Vagina (tissue), 2 donors: ENCODE data around the gene CYTH4. TPM values are rescaled to one million over a fixed set of nuclear protein-coding genes. Genes with fewer than 3 reads are reported as not detected.
"Not testable (repeated sequence)": the region's sequence is repeated elsewhere in the genome, so short reads cannot be mapped to it uniquely, and the experiment has no call there.

Experiments
- DNase-seq, 2 donors: peaks; one replicate each; pipeline ENCODE4 v3.0.0-alpha.2; 2017; ENCODE audit errors: extremely low spot score in 2 of 2
- H3K27ac ChIP-seq: fragments of 200-600 bp; sonication (generic); one replicate; pipeline ENCODE4 v1.5.1; 2019
- H3K27me3 ChIP-seq: fragments of 200-600 bp; sonication (generic); one replicate; pipeline ENCODE4 v1.5.1; 2019
- H3K36me3 ChIP-seq, 2 donors: fragments of 200-600 bp; sonication (generic); one replicate each; pipeline ENCODE4 v1.5.1; 2017 to 2019
- H3K4me1 ChIP-seq: fragments of 200-600 bp; sonication (generic); one replicate; pipeline ENCODE4 v1.5.1; 2019
- H3K4me3 ChIP-seq, 2 donors: fragments of 200-600 bp; sonication (generic); 1 replicate in 1 of 2; 2 replicates in 1 of 2; pipeline ENCODE4 v1.5.1; 2016 to 2019
- H3K9me3 ChIP-seq: fragments of 200-600 bp; sonication (generic); one replicate; pipeline ENCODE4 v1.5.1; 2019
- POLR2A ChIP-seq, 2 donors: fragments of 450-650 bp; IDR thresholded peaks; one replicate each; pipeline ENCODE4 v1.6.1; 2017; ENCODE audit warnings: antibody characterized with exemption in 2 of 2, mild to moderate bottlenecking in 2 of 2, moderate library complexity in 2 of 2
- POLR2AphosphoS5 ChIP-seq, 2 donors: sonication (generic); formaldehyde crosslinking; IDR thresholded peaks; one replicate each; pipeline ENCODE4 v1.9.0; 2017; ENCODE audit warnings: antibody characterized with exemption in 2 of 2, mild to moderate bottlenecking in 2 of 2, low read depth in 1 of 2; ENCODE audit not compliant: insufficient read depth in 1 of 2
- intact Hi-C: fragments of 100-400 bp; cut with DNase I; formaldehyde crosslinking; loops from one replicate; pipeline ENCODE4 v1.15.1; 2023
- total RNA-seq: library from RNA; depleted of rRNA; stranded (reverse); fragments of >200 nt; gene quantifications from one replicate; pipeline ENCODE4 v1.2.3, GENCODE V29; 2016
- TF ChIP-seq, protein P1 (sequence below), 3 experiments: fragments of 450-650 bp in 2 of 3; fragments of 200-600 bp in 1 of 3; sonication (generic) in 1 of 3; IDR thresholded peaks; one replicate each; pipeline ENCODE4 v1.5.1; 2017 to 2019; ENCODE audit warnings: antibody characterized with exemption in 3 of 3, mild to moderate bottlenecking in 2 of 3, moderate library complexity in 2 of 3

Gene CYTH4
- total RNA-seq, 1 donor from 2014 or later: 16.2 TPM

GRCh38 chr22:37328017-37328416 is 45.7 kb downstream of the CYTH4 start:
- Histone ChIP-seq H3K27me3 (peaks cover 4% of the 10 kb centered on the region), H3K27ac (no peak overlapping the region), H3K4me1 (no peaks in the 10 kb centered on the region), H3K9me3 (no peaks in the 10 kb centered on the region), H3K4me3 (no peak overlapping the region), H3K36me3 (no peaks in the 10 kb centered on the region)
- intact Hi-C loops: loop anchor here (10.0 kb wide), 1 partner anchor 127 kb away; no protein-coding TSS in a partner anchor
- no peak for TF ChIP-seq POLR2AphosphoS5 (IDR thresholded peaks at IDR 0.05; ENCODE audit: insufficient read depth in 1 of 2, low read depth in 1 of 2)
- TF ChIP-seq, protein P1, sequence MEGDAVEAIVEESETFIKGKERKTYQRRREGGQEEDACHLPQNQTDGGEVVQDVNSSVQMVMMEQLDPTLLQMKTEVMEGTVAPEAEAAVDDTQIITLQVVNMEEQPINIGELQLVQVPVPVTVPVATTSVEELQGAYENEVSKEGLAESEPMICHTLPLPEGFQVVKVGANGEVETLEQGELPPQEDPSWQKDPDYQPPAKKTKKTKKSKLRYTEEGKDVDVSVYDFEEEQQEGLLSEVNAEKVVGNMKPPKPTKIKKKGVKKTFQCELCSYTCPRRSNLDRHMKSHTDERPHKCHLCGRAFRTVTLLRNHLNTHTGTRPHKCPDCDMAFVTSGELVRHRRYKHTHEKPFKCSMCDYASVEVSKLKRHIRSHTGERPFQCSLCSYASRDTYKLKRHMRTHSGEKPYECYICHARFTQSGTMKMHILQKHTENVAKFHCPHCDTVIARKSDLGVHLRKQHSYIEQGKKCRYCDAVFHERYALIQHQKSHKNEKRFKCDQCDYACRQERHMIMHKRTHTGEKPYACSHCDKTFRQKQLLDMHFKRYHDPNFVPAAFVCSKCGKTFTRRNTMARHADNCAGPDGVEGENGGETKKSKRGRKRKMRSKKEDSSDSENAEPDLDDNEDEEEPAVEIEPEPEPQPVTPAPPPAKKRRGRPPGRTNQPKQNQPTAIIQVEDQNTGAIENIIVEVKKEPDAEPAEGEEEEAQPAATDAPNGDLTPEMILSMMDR (IDR thresholded peaks at IDR 0.05): no peak
- no peak for TF ChIP-seq POLR2A (IDR thresholded peaks at IDR 0.05)
- no peak for DNase-seq

GRCh38 chr22:37328538-37329237 is 46.4 kb downstream of the CYTH4 start:
- H3K9me3 ChIP-seq, H3K27ac ChIP-seq, H3K36me3 ChIP-seq, H3K4me3 ChIP-seq, H3K4me1 ChIP-seq, H3K27me3 ChIP-seq, DNase-seq: not testable (repeated sequence)
- intact Hi-C loops: loop anchor here (10.0 kb wide), 1 partner anchor 126 kb away; no protein-coding TSS in a partner anchor

- intact Hi-C loops: loop anchor here (10.0 kb wide), 1 partner anchor 125 kb away; no protein-coding TSS in a partner anchor
- Histone ChIP-seq H3K27me3 (peaks cover 4% of the 10 kb centered on the region), H3K36me3 (no peaks in the 10 kb centered on the region), H3K27ac (no peak overlapping the region), H3K4me1 (no peaks in the 10 kb centered on the region), H3K4me3 (no peak overlapping the region), H3K9me3 (no peaks in the 10 kb centered on the region)
- DNase-seq: no peak
- TF ChIP-seq POLR2AphosphoS5 (IDR thresholded peaks at IDR 0.05; ENCODE audit: insufficient read depth in 1 of 2, low read depth in 1 of 2) (no peak), POLR2A (IDR thresholded peaks at IDR 0.05) (no peak)
- TF ChIP-seq, protein P1 (IDR thresholded peaks at IDR 0.05): no peak
Measured at GRCh38 chr22:37329238-37330140, 47.2 kb downstream of the CYTH4 start.

DNA sequence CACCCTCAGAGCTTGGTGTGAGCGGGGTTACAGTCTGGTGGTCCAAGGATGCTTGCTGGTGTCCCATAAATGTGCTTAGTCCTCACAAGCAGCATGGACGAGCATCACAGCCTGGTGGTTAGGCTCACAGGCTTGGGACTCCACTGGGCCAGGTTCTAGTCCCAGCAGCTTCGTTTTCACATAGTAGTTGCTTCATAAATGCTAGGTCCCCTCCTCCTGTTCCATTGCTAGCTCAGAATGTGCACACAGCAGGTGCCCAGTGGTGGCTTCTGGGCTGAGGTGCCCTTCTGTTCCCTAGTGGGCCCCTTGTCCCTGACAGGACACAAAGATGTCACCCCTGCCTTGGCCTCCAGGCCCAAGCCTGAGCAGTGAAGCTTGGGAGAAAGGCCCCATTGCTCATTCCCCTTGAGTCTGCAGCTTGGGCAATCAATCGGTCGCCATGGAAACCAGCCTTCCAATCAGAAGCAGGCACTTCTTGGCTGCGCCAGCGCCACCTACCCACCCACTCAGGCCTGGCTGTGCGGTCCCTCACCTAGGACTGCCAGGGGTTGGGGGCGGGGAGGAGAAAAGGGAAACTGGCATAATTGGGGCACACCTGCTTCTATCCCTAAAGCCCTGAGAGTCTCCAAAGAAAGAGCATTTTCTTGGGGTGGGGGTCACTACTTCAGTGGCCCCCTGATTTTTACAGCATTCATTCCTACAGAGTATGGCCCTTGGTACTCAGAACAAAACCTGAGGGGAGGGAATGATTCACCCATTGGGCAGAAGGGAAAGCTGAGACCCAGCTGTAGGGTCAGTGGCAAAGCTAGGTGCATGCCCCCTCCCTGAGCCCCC is 48.1 kb downstream of the CYTH4 start:
- H3K9me3 ChIP-seq: no peaks in the 10 kb centered on the region
- DNase-seq: no peak
- no peak overlapping the region for H3K4me3 ChIP-seq
- no peak overlapping the region for H3K27ac ChIP-seq
- no peaks in the 10 kb centered on the region for H3K4me1 ChIP-seq
- no peaks in the 10 kb centered on the region for H3K36me3 ChIP-seq
- TF ChIP-seq, protein P1 (IDR thresholded peaks at IDR 0.05): no peak
- no peak for TF ChIP-seq POLR2AphosphoS5 (IDR thresholded peaks at IDR 0.05; ENCODE audit: insufficient read depth in 1 of 2, low read depth in 1 of 2)
- TF ChIP-seq POLR2A (IDR thresholded peaks at IDR 0.05): no peak
- intact Hi-C loops: no loop called here
- peaks cover 2% of the 10 kb centered on the region for H3K27me3 ChIP-seq

GRCh38 chr22:37331034-37331428 is 48.7 kb downstream of the CYTH4 start:
- Histone ChIP-seq H3K27ac (no peak overlapping the region), H3K27me3 (peaks cover 7% of the 10 kb centered on the region)

More at GRCh38 chr22:37331034-37331428, 48.7 kb downstream of the CYTH4 start:
- DNase-seq: no peak
- intact Hi-C loops: no loop called here
- Histone ChIP-seq H3K4me1 (no peaks in the 10 kb centered on the region), H3K9me3 (no peaks in the 10 kb centered on the region), H3K4me3 (no peak overlapping the region), H3K36me3 (no peaks in the 10 kb centered on the region)
- no peak for TF ChIP-seq POLR2A (IDR thresholded peaks at IDR 0.05)
- no peak for TF ChIP-seq POLR2AphosphoS5 (IDR thresholded peaks at IDR 0.05; ENCODE audit: insufficient read depth in 1 of 2, low read depth in 1 of 2)
- TF ChIP-seq, protein P1 (IDR thresholded peaks at IDR 0.05): no peak
